Testis (tissue), 3 donors: ENCODE measurements around the gene MSMP. TPM values are rescaled to one million over a fixed set of nuclear protein-coding genes. Genes with fewer than 3 reads are reported as not detected.

Experiments
- DNase-seq: peaks from one replicate; pipeline ENCODE4 v3.0.0-alpha.2; 2019
- H3K27ac ChIP-seq, 2 donors: fragments of 200-600 bp; sonication (generic); one replicate each; pipeline ENCODE4 v1.5.1; 2019
- H3K27me3 ChIP-seq: fragments of 200-600 bp; sonication (generic); one replicate; pipeline ENCODE4 v1.5.1; 2019
- H3K36me3 ChIP-seq: fragments of 200-600 bp; sonication (generic); one replicate; pipeline ENCODE4 v1.5.1; 2017; ENCODE audit warnings: low read depth; ENCODE audit errors: missing control alignments
- H3K4me1 ChIP-seq: fragments of 200-600 bp; sonication (generic); one replicate; pipeline ENCODE4 v1.5.1; 2019
- H3K4me3 ChIP-seq, 2 donors: fragments of 200-600 bp; sonication (generic); one replicate each; pipeline ENCODE4 v1.5.1; 2017 to 2019
- H3K9me3 ChIP-seq: fragments of 200-600 bp; sonication (generic); one replicate; pipeline ENCODE4 v1.5.1; 2017
- CTCF ChIP-seq, 3 experiments: fragments of 450-650 bp in 2 of 3; fragments of 200-600 bp in 1 of 3; sonication (generic) in 1 of 3; IDR thresholded peaks; one replicate each; pipeline ENCODE4 v1.5.1; 2016 to 2019; ENCODE audit warnings: antibody characterized with exemption in 3 of 3, mild to moderate bottlenecking in 2 of 3, moderate library complexity in 1 of 3
- POLR2A ChIP-seq: fragments of 450-650 bp; IDR thresholded peaks from one replicate; pipeline ENCODE4 v1.6.1; 2017; ENCODE audit warnings: antibody characterized with exemption, mild to moderate bottlenecking, moderate library complexity
- WGBS, 2 donors: methylation state at CpG; one replicate each; pipeline ENCODE4 v1.1.5; 2018; 5-methylcytosine and 5-hydroxymethylcytosine counted together
- intact Hi-C: fragments of 100-400 bp; cut with DNase I; formaldehyde crosslinking; loops from one replicate; pipeline ENCODE4 v1.15.1; 2023; ENCODE audit warnings: low total_unique reads
- polyA plus RNA-seq: library from polyadenylated mRNA; stranded (reverse); fragments of 350-450 nt; fragmentation: Illumina TruSeq; extraction: RNeasy Lipid Tissue Mini Kit (QIAGEN cat#74804); gene quantifications from one replicate; pipeline ENCODE4 v1.2.3, GENCODE V29; 2014; ENCODE audit warnings: low read depth, low replicate concordance; ENCODE audit not compliant: insufficient read depth
- total RNA-seq, 2 donors: library from RNA; depleted of rRNA; stranded (reverse); fragments of >200 nt; gene quantifications; one replicate each; pipeline ENCODE4 v1.2.3, GENCODE V29; 2016

Gene MSMP
- total and polyA plus RNA-seq, 3 donors from 2014 or later = 1.7 to 1.9 TPM; not detected in 1

GRCh38 chr9:35797311-35798109, 43.4 kb upstream of the MSMP start:
- no peak for TF ChIP-seq CTCF (IDR thresholded peaks at IDR 0.05)
- TF ChIP-seq POLR2A = no peak
- Histone ChIP-seq H3K27me3 (no peaks in the 10 kb centered on the region), H3K27ac (no peak overlapping the region), H3K4me3 (no peak overlapping the region), H3K36me3 (no peaks in the 10 kb centered on the region), H3K4me1 (peaks cover 4% of the 10 kb centered on the region), H3K9me3 (no peaks in the 10 kb centered on the region)
- intact Hi-C loops = no loop called here
- 89 to 92% methylated on average over 6 of the region's 6 CpGs for WGBS, 2 donors
- DNase-seq = no peak

DNA sequence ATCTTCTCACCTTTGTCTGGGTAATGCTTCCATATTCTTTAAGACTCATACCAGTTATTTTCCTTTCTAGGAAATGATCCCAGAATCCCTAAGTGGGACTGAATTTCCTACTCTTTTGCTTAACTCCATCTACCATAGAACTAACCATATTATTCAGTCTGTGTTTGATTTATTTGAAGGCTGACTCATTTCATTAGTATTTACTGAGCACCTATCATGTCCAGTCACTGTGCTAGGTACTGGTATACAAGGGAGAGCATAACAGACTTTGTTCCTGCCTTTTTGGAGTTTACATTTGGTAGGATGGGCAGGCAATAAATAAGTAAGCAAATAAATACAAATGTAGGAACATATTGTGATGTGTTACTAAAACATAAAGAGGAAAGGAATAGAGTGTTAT, 41.6 kb upstream of the MSMP start:
- DNase-seq = no peak
- no peak overlapping the region for H3K4me3 ChIP-seq
- H3K27ac ChIP-seq = no peak overlapping the region
- no peaks in the 10 kb centered on the region for H3K9me3 ChIP-seq
- no peaks in the 10 kb centered on the region for H3K36me3 ChIP-seq
- peaks cover 16% of the 10 kb centered on the region for H3K4me1 ChIP-seq
- intact Hi-C loops = no loop called here
- no peaks in the 10 kb centered on the region for H3K27me3 ChIP-seq
- TF ChIP-seq POLR2A (no peak), CTCF (IDR thresholded peaks at IDR 0.05) (no peak)

DNA sequence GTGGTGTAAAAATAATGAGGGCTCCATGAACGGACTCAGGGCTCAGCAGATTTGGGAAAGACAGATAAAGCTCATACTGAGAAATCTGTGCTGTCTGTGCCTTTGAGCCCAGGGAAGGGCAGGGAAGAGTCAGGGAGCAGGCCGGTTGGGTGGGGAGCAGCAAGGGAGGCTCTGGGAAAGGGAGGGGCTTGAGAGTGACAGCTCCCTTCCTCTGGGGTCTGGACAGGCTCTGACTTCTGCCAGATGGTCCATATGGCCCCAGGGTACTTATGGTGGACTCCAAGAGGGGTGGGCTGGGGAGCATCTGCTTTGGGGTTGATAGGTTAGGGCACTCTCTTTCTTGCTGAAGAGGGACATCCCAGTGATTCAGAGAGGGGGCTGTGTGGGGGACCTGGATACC, 39.4 kb upstream of the MSMP start:
- TF ChIP-seq POLR2A (no peak), CTCF (IDR thresholded peaks at IDR 0.05) (no peak)
- Histone ChIP-seq H3K27ac (no peak overlapping the region), H3K27me3 (no peaks in the 10 kb centered on the region), H3K4me1 (peaks cover 26% of the 10 kb centered on the region), H3K9me3 (no peaks in the 10 kb centered on the region), H3K4me3 (no peak overlapping the region), H3K36me3 (no peaks in the 10 kb centered on the region)
- WGBS, 2 donors = 54% methylated on average over 2 of the region's 2 CpGs
- no peak for DNase-seq
- intact Hi-C loops = no loop called here

DNA sequence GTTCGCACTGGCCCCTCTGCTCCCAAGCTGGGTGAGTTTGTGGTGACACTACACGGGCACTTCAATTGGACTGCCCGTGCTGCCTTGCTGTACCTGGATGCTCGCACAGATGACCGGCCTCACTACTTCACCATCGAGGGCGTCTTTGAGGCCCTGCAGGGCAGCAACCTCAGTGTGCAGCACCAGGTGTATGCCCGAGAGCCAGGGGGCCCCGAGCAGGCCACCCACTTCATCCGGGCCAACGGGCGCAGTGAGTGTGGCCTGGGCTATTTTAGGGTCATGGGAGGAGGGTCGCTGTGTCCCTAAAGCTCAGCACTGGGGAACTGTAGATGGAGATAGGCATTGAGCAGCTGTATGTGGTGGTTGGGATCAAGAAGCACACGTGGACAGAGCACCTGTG, 38.8 kb upstream of the MSMP start:
- DNase-seq = no peak
- Histone ChIP-seq H3K9me3 (no peaks in the 10 kb centered on the region), H3K36me3 (no peaks in the 10 kb centered on the region), H3K27ac (no peak overlapping the region), H3K27me3 (no peaks in the 10 kb centered on the region), H3K4me3 (no peak overlapping the region), H3K4me1 (peaks cover 26% of the 10 kb centered on the region)
- intact Hi-C loops = no loop called here
- TF ChIP-seq CTCF (IDR thresholded peaks at IDR 0.05) (no peak), POLR2A (no peak)
- 49 to 75% methylated on average over 11 to 14 of the region's 14 CpGs for WGBS, 2 donors
